OCI-LY7 (cell line): ENCODE results near the gene LAMA1. TPM values are rescaled to one million over a fixed set of nuclear protein-coding genes. Genes with fewer than 3 reads are reported as not detected.

ENCODE experiments used
- BruUV-seq: library from RNA; stranded (reverse); fragments of 400-500 nt; replicated peaks from 2 replicates; lab custom pipeline; 2021; lab: Mats Ljungman, UMichigan
- CTCF ChIA-PET: fragments of 300-600 bp; sonication (Branson Sonifier 250); formaldehyde crosslinking; loops from one replicate; lab custom pipeline; 2022; ENCODE audit warnings: antibody characterized with exemption; ENCODE audit not compliant: unreplicated experiment; lab: Charles Lee
- POLR2A ChIA-PET: fragments of 300-600 bp; sonication (Branson Sonifier 250); formaldehyde crosslinking; loops from one replicate; lab custom pipeline; 2022; ENCODE audit warnings: antibody characterized with exemption; lab: Charles Lee
- DNase-seq: peaks from one replicate; pipeline ENCODE4 v3.0.0-alpha.2; 2015; ENCODE audit warnings: low spot score
- H2AFZ ChIP-seq: fragments of 200-600 bp; sonication (generic), shearing (Covaris generic); 2 replicates; pipeline ENCODE4 v1.6.1; 2014; ENCODE audit warnings: mild to moderate bottlenecking, antibody characterized with exemption, low read length, moderate library complexity
- H3K27ac ChIP-seq: fragments of 200-600 bp; sonication (generic); 2 replicates; pipeline ENCODE4 v1.5.1; 2014; ENCODE audit warnings: mixed run types, low read depth, mild to moderate bottlenecking, moderate library complexity, low read length, inconsistent platforms; ENCODE audit not compliant: poor library complexity, severe bottlenecking
- H3K36me3 ChIP-seq: fragments of 200-600 bp; sonication (generic); 2 replicates; pipeline ENCODE4 v1.6.1; 2014; ENCODE audit warnings: mild to moderate bottlenecking, antibody characterized with exemption, low read length, moderate library complexity, mixed read lengths; ENCODE audit not compliant: insufficient read depth
- H3K4me1 ChIP-seq: fragments of 200-600 bp; sonication (generic); 2 replicates; pipeline ENCODE4 v1.5.1; 2014; ENCODE audit warnings: mild to moderate bottlenecking, low read length; ENCODE audit not compliant: insufficient read depth, poor library complexity, severe bottlenecking
- H3K4me2 ChIP-seq: fragments of 200-600 bp; sonication (generic); 2 replicates; pipeline ENCODE4 v1.6.1; 2014; ENCODE audit warnings: mild to moderate bottlenecking, low read length
- H3K4me3 ChIP-seq: fragments of 200-600 bp; sonication (generic); 2 replicates; pipeline ENCODE4 v1.5.1; 2014; ENCODE audit warnings: mild to moderate bottlenecking, low read depth, low read length; ENCODE audit not compliant: poor library complexity, severe bottlenecking
- H3K79me2 ChIP-seq: fragments of 200-600 bp; sonication (generic); 2 replicates; pipeline ENCODE4 v1.6.1; 2016; ENCODE audit warnings: low read depth, mild to moderate bottlenecking, low read length, moderate library complexity, mixed read lengths; ENCODE audit not compliant: insufficient read depth
- H3K9me2 ChIP-seq: fragments of 200-600 bp; sonication (generic); 2 replicates; pipeline ENCODE4 v1.6.1; 2016; ENCODE audit warnings: mild to moderate bottlenecking, low read length, mixed read lengths; ENCODE audit not compliant: insufficient read depth
- H3K9me3 ChIP-seq: fragments of 200-600 bp; sonication (generic); 2 replicates; pipeline ENCODE4 v1.6.1; 2014; ENCODE audit warnings: mild to moderate bottlenecking, mixed run types, low read length, mixed read lengths
- H4K20me1 ChIP-seq: fragments of 200-600 bp; sonication (generic); 2 replicates; pipeline ENCODE4 v1.6.1; 2014; ENCODE audit warnings: mild to moderate bottlenecking, antibody characterized with exemption, low read length, moderate library complexity, mixed read lengths; ENCODE audit not compliant: insufficient read depth
- CTCF ChIP-seq: fragments of 200-600 bp; sonication (generic); conservative IDR thresholded peaks from 2 replicates; pipeline ENCODE4 v1.5.1; 2014; ENCODE audit warnings: mild to moderate bottlenecking, antibody characterized with exemption, low read length, moderate library complexity, mixed read lengths
- EZH2phosphoT487 ChIP-seq: fragments of 200-600 bp; sonication (generic); IDR thresholded peaks from 2 replicates; pipeline ENCODE4 v1.6.1; 2018; ENCODE audit warnings: low read depth, borderline replicate concordance, mild to moderate bottlenecking, mixed run types, antibody characterized with exemption, low read length, moderate library complexity, mixed read lengths
- intact Hi-C: fragments of 100-400 bp; cut with micrococcal nuclease; formaldehyde crosslinking; loops from one replicate; pipeline ENCODE4 v1.10.0; 2022; ENCODE audit not compliant: unreplicated experiment
- total RNA-seq, 2 experiments: library from RNA; depleted of rRNA in 1 of 2; stranded (reverse); fragments of >200 nt in 1 of 2; shearing (Covaris generic) in 1 of 2; gene quantifications; 2 replicates each; pipeline ENCODE4 v1.2.3, GENCODE V29; 2014 to 2022

The LAMA1 gene
- total RNA-seq, 2 experiments from 2014 or later = not detected

- intact Hi-C loops = loop anchor here (10.0 kb wide), 1 partner anchor 57 kb away; no protein-coding TSS in a partner anchor
Measured at GRCh38 chr18:6938003-6938402, 179.6 kb downstream of the LAMA1 start.

GRCh38 chr18:6934859-6935258 is 182.7 kb downstream of the LAMA1 start:
- H3K4me3 ChIP-seq = no peak overlapping the region
- ChIA-PET CTCF (no interaction called here), POLR2A (interaction anchor here (0.5 kb wide), 1 partner anchor 18 kb away, joined by 3 read pairs; no protein-coding TSS in a partner anchor)
- no peaks in the 10 kb centered on the region for H3K79me2 ChIP-seq
- no peaks in the 10 kb centered on the region for H3K9me3 ChIP-seq
- H3K4me2 ChIP-seq = no peak overlapping the region
- no peaks in the 10 kb centered on the region for H3K36me3 ChIP-seq
- intact Hi-C loops = loop anchor here (10.0 kb wide), 1 partner anchor 60 kb away; no protein-coding TSS in a partner anchor
- DNase-seq = no peak
- H3K9me2 ChIP-seq = no peaks in the 10 kb centered on the region
- no peak for TF ChIP-seq CTCF
- no peak for TF ChIP-seq EZH2phosphoT487
- no peaks in the 10 kb centered on the region for H3K4me1 ChIP-seq
- no TSS peak for BruUV-seq
- H3K27ac ChIP-seq = no peak overlapping the region
- H2AFZ ChIP-seq = no peak overlapping the region
- no peaks in the 10 kb centered on the region for H4K20me1 ChIP-seq

More at GRCh38 chr18:6938003-6938402, 179.6 kb downstream of the LAMA1 start:
- Histone ChIP-seq H4K20me1 (no peaks in the 10 kb centered on the region), H3K4me2 (no peak overlapping the region), H3K27ac (no peak overlapping the region), H3K4me3 (no peak overlapping the region), H3K4me1 (no peaks in the 10 kb centered on the region), H3K9me3 (no peaks in the 10 kb centered on the region), H3K9me2 (no peaks in the 10 kb centered on the region), H3K36me3 (no peaks in the 10 kb centered on the region), H3K79me2 (no peaks in the 10 kb centered on the region), H2AFZ (no peak overlapping the region)
- TF ChIP-seq EZH2phosphoT487 (no peak), CTCF (no peak)
- no TSS peak for BruUV-seq
- ChIA-PET CTCF (no interaction called here), POLR2A (interaction anchor here (0.7 kb wide), 2 partner anchors 276 to 715 kb away, joined by 3 to 5 read pairs; no protein-coding TSS in a partner anchor)
- no peak for DNase-seq

- intact Hi-C loops = loop anchor here (10.0 kb wide), 1 partner anchor 65 kb away; no protein-coding TSS in a partner anchor
- no peak overlapping the region for H2AFZ ChIP-seq
- POLR2A ChIA-PET = interaction anchor here (0.6 to 1.1 kb wide), 3 partner anchors 62 to 1459 kb away, joined by 3 read pairs; no protein-coding TSS in a partner anchor
Measured at GRCh38 chr18:6929370-6930102, 188.1 kb downstream of the LAMA1 start.

More at GRCh38 chr18:6929370-6930102, 188.1 kb downstream of the LAMA1 start:
- Histone ChIP-seq H3K9me3 (no peaks in the 10 kb centered on the region), H3K4me3 (no peak overlapping the region), H3K79me2 (no peaks in the 10 kb centered on the region), H3K4me2 (no peak overlapping the region), H3K27ac (no peak overlapping the region), H3K36me3 (no peaks in the 10 kb centered on the region), H3K9me2 (no peaks in the 10 kb centered on the region), H4K20me1 (no peaks in the 10 kb centered on the region), H3K4me1 (no peaks in the 10 kb centered on the region)
- BruUV-seq = no TSS peak
- TF ChIP-seq EZH2phosphoT487 (no peak), CTCF (no peak)
- CTCF ChIA-PET = no interaction called here
- no peak for DNase-seq
